Tibial artery (tissue), 4 donors: ENCODE measurements around the gene SLC7A6OS.

Experiments
- DNase-seq, 2 donors: peaks; one replicate each; pipeline ENCODE4 v3.0.0-alpha.2; 2019
- H3K27ac ChIP-seq, 2 donors: fragments of 200-600 bp; sonication (generic) in 1 of 2; 1 replicate in 1 of 2; 2 replicates in 1 of 2; pipeline ENCODE4 v1.5.1; 2018 to 2019; ENCODE audit warnings: mild to moderate bottlenecking in 1 of 2
- H3K27me3 ChIP-seq, 2 donors: fragments of 200-600 bp; sonication (generic) in 1 of 2; one replicate each; pipeline versions ENCODE4 v1.5.1 to v1.6.0; 2016 to 2019
- H3K36me3 ChIP-seq, 3 donors: fragments of 200-600 bp; sonication (generic) in 2 of 3; one replicate each; pipeline ENCODE4 v1.5.1; 2016 to 2019; ENCODE audit warnings: mild to moderate bottlenecking in 2 of 3
- H3K4me1 ChIP-seq, 4 donors: fragments of 200-600 bp; sonication (generic) in 2 of 4; 1 replicate in 3 of 4; 2 replicates in 1 of 4; pipeline ENCODE4 v1.5.1; 2016 to 2019
- H3K4me3 ChIP-seq, 2 donors: fragments of 200-600 bp; sonication (generic) in 1 of 2; 1 replicate in 1 of 2; 2 replicates in 1 of 2; pipeline ENCODE4 v1.5.1; 2018 to 2019; ENCODE audit warnings: mild to moderate bottlenecking in 2 of 2
- H3K9me3 ChIP-seq, 3 donors: fragments of 200-600 bp; sonication (generic) in 1 of 3; one replicate each; pipeline ENCODE4 v1.5.1; 2016 to 2019
- intact Hi-C: fragments of 100-400 bp; cut with DNase I; formaldehyde crosslinking; loops from one replicate; pipeline ENCODE4 v1.15.0; 2023; ENCODE audit warnings: low total_unique reads
- TF ChIP-seq, protein P1 (sequence below), 2 experiments: fragments of 200-600 bp in 1 of 2; fragments of 450-650 bp in 1 of 2; IDR thresholded peaks; one replicate each; pipeline ENCODE4 v1.5.1; 2017 to 2019; ENCODE audit warnings: antibody characterized with exemption in 2 of 2, mild to moderate bottlenecking in 1 of 2, moderate library complexity in 1 of 2

SLC7A6OS gene

DNA sequence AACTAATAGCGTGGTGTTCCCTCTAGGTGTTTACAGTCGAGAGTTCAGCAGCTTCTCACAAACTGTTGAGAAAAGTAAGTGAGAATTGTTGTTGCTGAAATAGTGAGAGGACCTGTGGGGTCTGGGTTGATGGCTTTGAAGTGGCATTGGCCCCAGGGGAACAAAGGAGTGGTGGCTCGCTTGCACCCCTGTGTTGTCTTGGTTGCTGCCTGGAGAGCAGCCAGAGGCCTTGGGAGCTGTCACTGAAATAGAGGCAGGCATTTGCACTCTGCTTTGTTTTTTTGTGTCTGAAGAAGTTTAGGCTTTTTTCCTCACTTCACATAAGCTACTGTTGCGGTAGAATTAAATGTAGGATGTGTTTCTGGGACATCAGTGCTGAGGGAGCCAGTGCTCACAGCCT lies 36.9 kb upstream of the SLC7A6OS start:
- no peak overlapping the region for H3K4me3 ChIP-seq
- intact Hi-C loops = no loop called here
- no peaks in the 10 kb centered on the region for H3K27me3 ChIP-seq
- no peaks in the 10 kb centered on the region for H3K9me3 ChIP-seq
- peaks cover 55 to 91% (median 84%) of the 10 kb centered on the region in 3 donors for H3K36me3 ChIP-seq
- TF ChIP-seq, protein P1, sequence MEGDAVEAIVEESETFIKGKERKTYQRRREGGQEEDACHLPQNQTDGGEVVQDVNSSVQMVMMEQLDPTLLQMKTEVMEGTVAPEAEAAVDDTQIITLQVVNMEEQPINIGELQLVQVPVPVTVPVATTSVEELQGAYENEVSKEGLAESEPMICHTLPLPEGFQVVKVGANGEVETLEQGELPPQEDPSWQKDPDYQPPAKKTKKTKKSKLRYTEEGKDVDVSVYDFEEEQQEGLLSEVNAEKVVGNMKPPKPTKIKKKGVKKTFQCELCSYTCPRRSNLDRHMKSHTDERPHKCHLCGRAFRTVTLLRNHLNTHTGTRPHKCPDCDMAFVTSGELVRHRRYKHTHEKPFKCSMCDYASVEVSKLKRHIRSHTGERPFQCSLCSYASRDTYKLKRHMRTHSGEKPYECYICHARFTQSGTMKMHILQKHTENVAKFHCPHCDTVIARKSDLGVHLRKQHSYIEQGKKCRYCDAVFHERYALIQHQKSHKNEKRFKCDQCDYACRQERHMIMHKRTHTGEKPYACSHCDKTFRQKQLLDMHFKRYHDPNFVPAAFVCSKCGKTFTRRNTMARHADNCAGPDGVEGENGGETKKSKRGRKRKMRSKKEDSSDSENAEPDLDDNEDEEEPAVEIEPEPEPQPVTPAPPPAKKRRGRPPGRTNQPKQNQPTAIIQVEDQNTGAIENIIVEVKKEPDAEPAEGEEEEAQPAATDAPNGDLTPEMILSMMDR (IDR thresholded peaks at IDR 0.05) = no peak
- no peak overlapping the region for H3K27ac ChIP-seq
- DNase-seq = no peak
- no peaks in the 10 kb centered on the region for H3K4me1 ChIP-seq

DNA sequence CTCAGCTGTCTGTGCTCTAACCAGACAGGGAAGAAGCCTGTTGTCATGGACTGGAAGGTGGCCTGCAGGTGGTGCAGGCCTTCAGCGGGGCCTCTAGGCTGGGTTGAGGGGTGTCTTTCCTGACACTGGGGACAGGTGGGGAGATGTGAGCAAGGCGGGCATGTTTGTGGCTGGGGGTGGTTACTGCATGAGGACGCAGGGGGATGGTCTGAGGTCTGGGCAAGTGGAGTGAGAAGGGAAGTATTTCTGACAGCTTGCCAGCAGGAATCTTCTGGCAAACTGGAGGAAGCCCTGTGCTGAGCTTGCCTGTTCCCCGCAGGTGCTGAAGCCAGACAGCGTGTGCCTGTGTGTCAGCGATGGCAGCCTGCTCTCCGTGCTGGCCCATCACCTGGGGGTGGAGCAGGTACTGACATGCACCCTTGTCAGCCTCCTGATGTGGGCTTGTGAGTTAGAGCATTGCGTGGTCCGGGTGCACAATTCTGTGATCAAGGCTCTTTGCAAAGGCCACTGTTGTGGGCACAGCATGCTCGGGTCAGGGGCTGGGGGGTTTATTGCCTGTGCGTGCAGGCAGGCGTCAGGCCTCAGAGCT lies 36.2 kb upstream of the SLC7A6OS start:
- DNase-seq = no peak
- Histone ChIP-seq H3K4me3 (no peak overlapping the region), H3K27me3 (no peaks in the 10 kb centered on the region), H3K4me1 (no peaks in the 10 kb centered on the region), H3K36me3 (peaks cover 56 to 91% (median 83%) of the 10 kb centered on the region in 3 donors), H3K9me3 (no peaks in the 10 kb centered on the region), H3K27ac (no peak overlapping the region)
- intact Hi-C loops = no loop called here
- TF ChIP-seq, protein P1 (IDR thresholded peaks at IDR 0.05) = no peak

DNA sequence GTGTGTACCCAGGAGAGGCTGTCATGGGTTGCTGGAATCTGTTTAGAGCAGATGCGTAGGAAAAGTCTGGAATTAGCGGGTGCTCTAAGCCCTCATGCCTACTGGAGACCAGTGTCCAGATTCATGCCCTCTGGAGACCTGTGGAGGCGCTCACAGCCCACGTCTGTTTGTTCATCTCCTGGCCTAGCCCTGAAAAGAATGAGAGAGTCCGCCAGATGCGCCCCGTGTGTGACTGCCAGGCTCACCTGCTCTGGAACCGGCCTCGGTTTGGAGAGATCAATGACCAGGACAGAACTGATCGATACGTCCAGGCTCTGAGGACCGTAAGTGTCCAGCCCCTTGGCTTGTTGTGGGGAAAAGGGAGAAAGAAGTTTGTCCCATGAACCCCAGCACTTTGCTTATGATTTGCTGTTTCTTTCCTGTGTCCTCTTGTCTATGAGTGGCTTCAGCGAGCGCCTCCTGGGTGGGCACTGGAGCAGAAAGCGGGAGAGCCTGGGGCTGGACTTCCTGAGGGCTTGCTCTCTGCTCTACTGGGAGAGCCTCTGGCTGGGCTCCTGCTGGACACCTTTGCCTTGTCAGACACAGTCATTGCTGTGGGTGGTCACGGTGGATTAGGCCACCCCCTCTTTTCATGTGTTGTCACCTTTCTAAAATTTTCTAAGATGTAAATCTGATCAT lies 35.4 kb upstream of the SLC7A6OS start:
- Histone ChIP-seq H3K27me3 (no peaks in the 10 kb centered on the region), H3K9me3 (no peaks in the 10 kb centered on the region), H3K27ac (no peak overlapping the region), H3K4me3 (no peak overlapping the region), H3K4me1 (no peaks in the 10 kb centered on the region), H3K36me3 (peaks cover 57 to 91% (median 83%) of the 10 kb centered on the region in 3 donors)
- intact Hi-C loops = no loop called here
- DNase-seq = no peak
- TF ChIP-seq, protein P1 (IDR thresholded peaks at IDR 0.05) = no peak

DNA sequence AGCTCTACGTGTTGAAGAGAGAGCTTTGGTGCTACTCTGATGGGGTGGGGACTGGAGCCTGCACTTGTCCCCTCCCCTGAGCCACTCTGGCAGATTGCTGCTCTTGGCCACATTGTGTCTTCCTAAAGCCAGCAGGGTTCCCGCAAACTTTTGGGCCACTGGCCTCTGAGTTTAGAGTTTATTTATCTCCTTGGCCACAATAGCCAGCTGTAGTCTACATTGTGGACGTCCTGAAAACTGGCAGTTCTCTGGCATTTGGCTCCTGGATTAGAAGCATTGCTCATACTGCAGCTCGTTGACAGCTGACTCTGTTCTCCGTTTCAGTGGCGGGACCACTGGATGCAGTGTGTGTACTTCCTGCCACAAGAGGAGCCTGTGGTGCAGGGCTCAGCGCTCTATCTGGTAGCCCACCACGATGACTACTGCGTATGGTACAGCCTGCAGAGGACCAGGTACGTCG lies 34.6 kb upstream of the SLC7A6OS start:
- Histone ChIP-seq H3K4me3 (no peak overlapping the region), H3K27ac (no peak overlapping the region), H3K27me3 (no peaks in the 10 kb centered on the region), H3K9me3 (no peaks in the 10 kb centered on the region), H3K4me1 (no peaks in the 10 kb centered on the region), H3K36me3 (peaks cover 63 to 91% (median 83%) of the 10 kb centered on the region in 3 donors)
- TF ChIP-seq, protein P1 (IDR thresholded peaks at IDR 0.05) = no peak
- DNase-seq = no peak
- intact Hi-C loops = no loop called here

DNA sequence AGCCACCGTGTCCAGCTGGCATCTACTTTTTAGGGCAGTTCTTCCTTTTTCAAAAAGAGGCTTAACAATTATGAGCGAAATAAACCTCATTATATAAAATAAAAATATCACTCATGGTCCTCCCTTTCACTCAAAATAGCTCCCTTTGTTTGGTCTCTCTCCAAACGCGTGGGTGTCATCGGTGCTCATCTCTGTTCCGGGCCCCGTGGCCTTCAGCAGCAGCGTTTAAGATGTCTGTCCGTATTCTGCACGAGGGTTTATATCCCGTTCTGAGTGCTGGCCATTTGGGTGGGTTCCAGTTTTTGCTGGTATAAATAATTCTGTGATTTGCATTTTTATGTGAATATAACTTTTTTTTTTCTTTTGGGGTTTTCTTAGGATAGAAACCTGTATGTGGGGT lies 33.5 kb upstream of the SLC7A6OS start:
- Histone ChIP-seq H3K9me3 (no peaks in the 10 kb centered on the region), H3K27me3 (no peaks in the 10 kb centered on the region), H3K4me3 (no peak overlapping the region), H3K4me1 (no peaks in the 10 kb centered on the region), H3K36me3 (peaks cover 74 to 91% (median 84%) of the 10 kb centered on the region in 3 donors), H3K27ac (no peak overlapping the region)
- TF ChIP-seq, protein P1 (IDR thresholded peaks at IDR 0.05) = no peak
- no peak for DNase-seq
- intact Hi-C loops = no loop called here
